ENCODE results near the gene CDH23. TPM values are rescaled to one million over a fixed set of nuclear protein-coding genes. Genes with fewer than 3 reads are reported as not detected.

Gene CDH23
- total RNA-seq, 2 donors from 2014 or later, result 1.4 to 1.6 TPM

DNA sequence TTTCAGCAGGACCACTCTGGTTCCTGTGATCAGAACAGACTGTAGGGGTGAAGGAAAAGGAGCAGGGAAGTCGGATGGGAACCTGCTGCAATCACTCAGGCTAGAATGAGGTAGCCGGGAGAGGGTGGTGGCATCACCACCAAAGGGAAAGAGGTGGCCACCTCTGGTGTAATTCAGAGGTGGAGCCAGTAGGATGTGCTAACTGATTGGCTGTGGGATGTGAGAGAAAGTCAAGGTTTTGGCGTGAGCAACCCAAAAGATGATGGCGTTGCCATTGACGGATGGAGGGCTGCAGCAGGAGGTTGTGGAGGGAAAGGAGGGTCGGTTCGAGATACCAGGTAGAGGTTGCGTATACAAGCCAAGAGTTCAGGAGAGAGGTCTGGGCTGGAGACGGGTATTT is 384.0 kb downstream of the CDH23 start:
- TF ChIP-seq, protein P1, sequence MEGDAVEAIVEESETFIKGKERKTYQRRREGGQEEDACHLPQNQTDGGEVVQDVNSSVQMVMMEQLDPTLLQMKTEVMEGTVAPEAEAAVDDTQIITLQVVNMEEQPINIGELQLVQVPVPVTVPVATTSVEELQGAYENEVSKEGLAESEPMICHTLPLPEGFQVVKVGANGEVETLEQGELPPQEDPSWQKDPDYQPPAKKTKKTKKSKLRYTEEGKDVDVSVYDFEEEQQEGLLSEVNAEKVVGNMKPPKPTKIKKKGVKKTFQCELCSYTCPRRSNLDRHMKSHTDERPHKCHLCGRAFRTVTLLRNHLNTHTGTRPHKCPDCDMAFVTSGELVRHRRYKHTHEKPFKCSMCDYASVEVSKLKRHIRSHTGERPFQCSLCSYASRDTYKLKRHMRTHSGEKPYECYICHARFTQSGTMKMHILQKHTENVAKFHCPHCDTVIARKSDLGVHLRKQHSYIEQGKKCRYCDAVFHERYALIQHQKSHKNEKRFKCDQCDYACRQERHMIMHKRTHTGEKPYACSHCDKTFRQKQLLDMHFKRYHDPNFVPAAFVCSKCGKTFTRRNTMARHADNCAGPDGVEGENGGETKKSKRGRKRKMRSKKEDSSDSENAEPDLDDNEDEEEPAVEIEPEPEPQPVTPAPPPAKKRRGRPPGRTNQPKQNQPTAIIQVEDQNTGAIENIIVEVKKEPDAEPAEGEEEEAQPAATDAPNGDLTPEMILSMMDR (IDR thresholded peaks at IDR 0.05), result no peak
- no peak overlapping the region for H3K9ac ChIP-seq (ENCODE audit: low read depth in 2 of 2, low read length in 2 of 2)
- DNase-seq, result no peak
- no peak overlapping the region for H3K27ac ChIP-seq
- no peak overlapping the region for H3K4me3 ChIP-seq
- no peaks in the 10 kb centered on the region for H3K27me3 ChIP-seq
- H3K9me3 ChIP-seq, result no peaks in the 10 kb centered on the region
- H3K36me3 ChIP-seq, result no peaks in the 10 kb centered on the region
- H3K4me1 ChIP-seq, result no peaks in the 10 kb centered on the region
- intact Hi-C loops (cut with DNase I), result no loop called here

DNA sequence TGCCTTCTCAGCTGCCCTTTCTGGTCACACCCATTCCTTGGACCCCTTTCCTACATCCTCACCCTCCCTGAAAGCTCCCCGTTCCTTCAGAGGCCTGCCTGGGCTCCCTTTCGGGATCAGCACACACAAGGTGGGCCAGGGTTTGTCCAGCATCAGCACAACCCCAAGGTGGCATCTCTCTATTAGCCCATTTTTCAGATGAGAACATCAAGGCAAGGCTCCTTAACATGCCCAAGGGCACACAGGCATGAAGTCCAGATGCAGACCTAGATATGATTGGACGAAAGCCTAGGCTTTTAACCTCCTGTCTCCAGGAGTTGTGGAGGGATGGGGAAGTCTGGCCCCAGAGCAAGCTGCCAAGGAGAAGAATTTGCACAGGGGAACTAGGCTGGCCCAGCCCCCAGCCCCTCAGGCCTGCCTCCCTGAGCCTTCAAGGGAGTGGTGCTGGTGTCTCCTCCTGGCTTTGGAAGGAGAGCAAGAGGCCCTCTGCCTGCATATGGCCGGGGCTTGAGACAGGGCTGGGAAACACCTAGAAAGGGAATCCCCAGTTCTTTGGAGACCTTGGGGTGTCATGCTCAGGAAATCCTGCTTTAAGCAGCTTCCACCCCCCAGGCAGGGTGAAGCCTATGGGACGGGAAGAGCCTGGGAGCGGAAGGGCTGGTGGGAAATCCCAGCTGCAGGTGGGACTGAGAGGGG is 385.6 kb downstream of the CDH23 start:
- Histone ChIP-seq H3K4me1 (no peaks in the 10 kb centered on the region), H3K27me3 (no peaks in the 10 kb centered on the region), H3K36me3 (no peaks in the 10 kb centered on the region), H3K4me3 (no peak overlapping the region), H3K9me3 (no peaks in the 10 kb centered on the region), H3K27ac (no peak overlapping the region), H3K9ac (ENCODE audit: low read depth in 2 of 2, low read length in 2 of 2) (no peak overlapping the region)
- intact Hi-C loops (cut with DNase I), result no loop called here
- no peak for DNase-seq
- TF ChIP-seq, protein P1 (IDR thresholded peaks at IDR 0.05), result no peak

DNA sequence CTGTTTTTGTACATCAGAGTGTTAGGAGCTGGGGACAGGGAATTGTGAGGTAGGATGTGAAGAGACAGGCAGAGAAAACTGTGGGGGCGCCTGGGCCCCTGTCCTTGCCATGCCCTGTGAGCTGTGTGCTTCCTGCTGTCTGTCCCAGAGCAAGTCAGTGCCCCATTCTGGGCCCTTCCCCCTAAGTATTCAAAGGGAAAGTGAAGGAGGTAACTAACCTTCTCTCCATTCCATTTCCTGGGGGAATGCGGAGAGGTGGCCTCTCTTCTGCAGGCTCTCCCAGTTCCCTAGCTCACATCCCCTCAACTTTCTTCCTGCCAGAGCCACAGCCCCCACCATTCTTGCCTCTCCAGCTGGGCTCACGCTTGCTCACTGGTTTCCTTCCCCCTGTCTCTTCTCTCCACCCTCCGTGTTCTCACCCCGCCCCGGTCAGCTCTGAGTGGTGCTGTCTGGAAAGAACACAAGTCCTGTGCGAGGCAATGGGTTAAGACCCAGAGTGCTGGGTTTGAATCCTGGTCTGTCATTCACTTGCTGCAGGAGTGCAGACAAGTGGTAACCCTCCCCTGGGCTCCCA is 386.3 kb downstream of the CDH23 start:
- Histone ChIP-seq H3K4me1 (no peaks in the 10 kb centered on the region), H3K36me3 (no peaks in the 10 kb centered on the region), H3K27ac (no peak overlapping the region), H3K4me3 (no peak overlapping the region), H3K27me3 (no peaks in the 10 kb centered on the region), H3K9ac (ENCODE audit: low read depth in 2 of 2, low read length in 2 of 2) (no peak overlapping the region), H3K9me3 (no peaks in the 10 kb centered on the region)
- DNase-seq, result no peak
- intact Hi-C loops (cut with DNase I), result no loop called here
- TF ChIP-seq, protein P1 (IDR thresholded peaks at IDR 0.05), result no peak

DNA sequence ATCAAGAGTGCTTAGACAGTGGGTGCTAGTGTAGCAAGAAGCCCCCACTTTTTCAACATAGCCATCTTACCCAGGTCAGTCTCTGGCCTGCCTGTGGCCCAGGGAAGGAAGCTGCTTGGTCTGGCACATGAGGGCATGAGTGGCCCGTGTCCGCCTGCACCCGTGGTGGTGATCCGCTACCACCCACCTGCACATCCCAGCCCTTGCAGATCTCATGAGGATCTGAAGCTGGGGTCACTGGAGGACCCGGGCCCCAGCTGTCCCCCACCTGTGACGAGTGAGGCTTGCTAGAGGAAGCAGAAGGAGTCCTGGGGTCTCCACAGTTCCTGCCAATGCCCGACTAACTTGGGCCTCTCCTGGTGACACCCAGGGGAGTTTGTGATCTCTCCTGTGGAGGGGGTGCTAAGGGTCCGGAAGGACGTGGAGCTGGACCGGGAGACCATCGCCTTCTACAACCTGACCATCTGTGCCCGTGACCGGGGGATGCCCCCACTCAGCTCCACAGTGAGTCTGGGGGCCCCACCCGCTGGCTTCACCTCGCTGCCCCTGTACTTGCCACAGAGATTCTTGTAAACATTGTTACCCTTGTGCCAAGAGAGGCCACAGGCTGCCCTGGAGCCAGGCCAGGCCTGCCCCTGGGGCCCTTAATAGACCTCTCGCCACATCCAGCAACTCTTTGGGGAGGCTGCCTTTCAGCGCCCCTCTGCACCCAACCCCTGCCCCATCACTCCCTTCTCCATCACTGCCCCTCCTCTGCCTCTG is 387.4 kb downstream of the CDH23 start:
- H3K36me3 ChIP-seq, result no peaks in the 10 kb centered on the region
- intact Hi-C loops (cut with DNase I), result no loop called here
- TF ChIP-seq, protein P1 (IDR thresholded peaks at IDR 0.05), result no peak
- no peak overlapping the region for H3K27ac ChIP-seq
- H3K27me3 ChIP-seq, result no peaks in the 10 kb centered on the region
- DNase-seq, result no peak
- H3K4me1 ChIP-seq, result no peaks in the 10 kb centered on the region
- H3K9ac ChIP-seq (ENCODE audit: low read depth in 2 of 2, low read length in 2 of 2), result no peak overlapping the region
- no peaks in the 10 kb centered on the region for H3K9me3 ChIP-seq
- H3K4me3 ChIP-seq, result no peak overlapping the region

DNA sequence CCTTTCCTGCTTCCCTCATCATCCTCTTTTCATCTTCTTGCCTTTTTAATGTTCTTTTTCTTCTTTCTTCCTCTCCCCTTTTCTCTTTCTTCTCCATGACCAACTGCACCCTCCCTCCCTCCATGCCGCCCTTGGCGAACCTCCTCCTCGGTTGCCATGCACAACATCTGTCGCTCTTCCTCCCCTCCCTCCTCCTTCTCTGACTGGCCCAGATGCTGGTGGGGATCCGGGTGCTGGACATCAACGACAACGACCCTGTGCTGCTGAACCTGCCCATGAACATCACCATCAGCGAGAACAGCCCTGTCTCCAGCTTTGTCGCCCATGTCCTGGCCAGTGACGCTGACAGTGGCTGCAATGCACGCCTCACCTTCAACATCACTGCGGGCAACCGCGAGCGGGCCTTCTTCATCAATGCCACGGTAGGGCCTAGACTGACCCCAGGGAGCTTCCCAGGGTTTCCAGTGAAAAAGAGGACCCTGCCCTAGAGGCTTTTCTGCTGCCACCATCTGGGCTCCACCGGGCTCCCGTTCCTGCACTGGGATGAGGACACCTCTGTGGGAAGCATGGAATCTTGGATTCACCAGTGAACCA is 388.1 kb downstream of the CDH23 start:
- TF ChIP-seq, protein P1 (IDR thresholded peaks at IDR 0.05), result no peak
- intact Hi-C loops (cut with DNase I), result no loop called here
- H3K36me3 ChIP-seq, result no peaks in the 10 kb centered on the region
- H3K27me3 ChIP-seq, result no peaks in the 10 kb centered on the region
- no peak overlapping the region for H3K4me3 ChIP-seq
- DNase-seq, result no peak
- H3K4me1 ChIP-seq, result no peaks in the 10 kb centered on the region
- no peaks in the 10 kb centered on the region for H3K9me3 ChIP-seq
- no peak overlapping the region for H3K9ac ChIP-seq (ENCODE audit: low read depth in 2 of 2, low read length in 2 of 2)
- no peak overlapping the region for H3K27ac ChIP-seq

All from colonic mucosa (tissue), 4 donors.